Uterus (tissue), 4 donors: ENCODE results near the gene KCNN3. TPM values are rescaled to one million over a fixed set of nuclear protein-coding genes. Genes with fewer than 3 reads are reported as not detected.

ENCODE experiments used
- DNase-seq, 2 donors: peaks; one replicate each; pipeline ENCODE4 v3.0.0-alpha.2; 2019 to 2020
- H3K27ac ChIP-seq, 2 donors: fragments of 200-600 bp; sonication (generic); 1 replicate in 1 of 2; 2 replicates in 1 of 2; pipeline ENCODE4 v1.5.1; 2016 to 2018
- H3K27me3 ChIP-seq, 2 donors: fragments of 200-600 bp; sonication (generic); one replicate each; pipeline ENCODE4 v1.5.1; 2018 to 2019; ENCODE audit warnings: control low read depth in 1 of 2
- H3K36me3 ChIP-seq, 2 donors: fragments of 200-600 bp; sonication (generic); one replicate each; pipeline ENCODE4 v1.5.1; 2019; ENCODE audit warnings: control low read depth in 1 of 2
- H3K4me1 ChIP-seq, 2 donors: fragments of 200-600 bp; sonication (generic); one replicate each; pipeline ENCODE4 v1.5.1; 2018 to 2019; ENCODE audit warnings: control low read depth in 1 of 2
- H3K4me3 ChIP-seq, 2 donors: fragments of 200-600 bp; sonication (generic); 1 replicate in 1 of 2; 2 replicates in 1 of 2; pipeline ENCODE4 v1.5.1; 2018 to 2019; ENCODE audit warnings: mild to moderate bottlenecking in 1 of 2
- H3K9me3 ChIP-seq, 2 donors: fragments of 200-600 bp; sonication (generic); one replicate each; pipeline ENCODE4 v1.5.1; 2019; ENCODE audit warnings: control low read depth in 1 of 2
- CTCF ChIP-seq, 4 experiments: fragments of 200-600 bp in 2 of 4; fragments of 450-650 bp in 2 of 4; sonication (generic) in 2 of 4; IDR thresholded peaks; one replicate each; pipeline ENCODE4 v1.5.1; 2016 to 2019; ENCODE audit warnings: antibody characterized with exemption in 4 of 4, mild to moderate bottlenecking in 2 of 4, moderate library complexity in 1 of 4
- POLR2A ChIP-seq, 2 donors: fragments of 450-650 bp; IDR thresholded peaks; one replicate each; pipeline ENCODE4 v1.6.1; 2016; ENCODE audit warnings: antibody characterized with exemption in 2 of 2, mild to moderate bottlenecking in 1 of 2, moderate library complexity in 1 of 2
- intact Hi-C: fragments of 100-400 bp; cut with DNase I; formaldehyde crosslinking; loops from one replicate; pipeline ENCODE4 v1.15.1; 2023; ENCODE audit warnings: low total_unique reads
- total RNA-seq, 4 donors: library from RNA; depleted of rRNA in 3 of 4; stranded (reverse); fragments of >200 nt in 3 of 4; gene quantifications; one replicate each; pipeline versions ENCODE4 v1.1.0 to v1.2.4, GENCODE V29; 2014 to 2023
- donor health status: DM: yes; HTN: yes; CAD: no.

The KCNN3 gene
- total RNA-seq, 4 donors from 2014 or later, result 7.1 to 35.5 (median 12.1) TPM

GRCh38 chr1:154705544-154705943 lies 164.5 kb downstream of the KCNN3 start:
- H3K4me3 ChIP-seq, result no peak overlapping the region
- no peak for TF ChIP-seq CTCF (IDR thresholded peaks at IDR 0.05)
- no peak for TF ChIP-seq POLR2A (IDR thresholded peaks at IDR 0.05)
- no peak overlapping the region for H3K27ac ChIP-seq
- no peak for DNase-seq
- intact Hi-C loops, result no loop called here
- no peaks in the 10 kb centered on the region for H3K9me3 ChIP-seq
- H3K4me1 ChIP-seq, result no peaks in the 10 kb centered on the region
- no peaks in the 10 kb centered on the region for H3K36me3 ChIP-seq
- H3K27me3 ChIP-seq, result no peaks in the 10 kb centered on the region

GRCh38 chr1:154703170-154703569 lies 166.9 kb downstream of the KCNN3 start:
- Histone ChIP-seq H3K4me1 (no peaks in the 10 kb centered on the region), H3K27me3 (no peaks in the 10 kb centered on the region), H3K9me3 (no peaks in the 10 kb centered on the region), H3K27ac (no peak overlapping the region), H3K36me3 (no peaks in the 10 kb centered on the region), H3K4me3 (no peak overlapping the region)
- intact Hi-C loops, result no loop called here
- TF ChIP-seq CTCF (IDR thresholded peaks at IDR 0.05), result no peak
- no peak for TF ChIP-seq POLR2A (IDR thresholded peaks at IDR 0.05)
- DNase-seq, result no peak

GRCh38 chr1:154698320-154699096 lies 171.6 kb downstream of the KCNN3 start:
- intact Hi-C loops, result no loop called here
- H3K4me3 ChIP-seq, result no peak overlapping the region

GRCh38 chr1:154697710-154698109 lies 172.4 kb downstream of the KCNN3 start:
- intact Hi-C loops, result no loop called here
- Histone ChIP-seq H3K36me3 (no peaks in the 10 kb centered on the region), H3K4me1 (no peaks in the 10 kb centered on the region), H3K27me3 (no peaks in the 10 kb centered on the region), H3K9me3 (no peaks in the 10 kb centered on the region), H3K4me3 (no peak overlapping the region), H3K27ac (no peak overlapping the region)
- DNase-seq, result no peak
- TF ChIP-seq CTCF (IDR thresholded peaks at IDR 0.05) (no peak), POLR2A (IDR thresholded peaks at IDR 0.05) (no peak)

More at GRCh38 chr1:154698320-154699096, 171.6 kb downstream of the KCNN3 start:
- no peak for DNase-seq
- Histone ChIP-seq H3K27ac (no peak overlapping the region), H3K27me3 (no peaks in the 10 kb centered on the region), H3K9me3 (no peaks in the 10 kb centered on the region), H3K4me1 (no peaks in the 10 kb centered on the region), H3K36me3 (no peaks in the 10 kb centered on the region)
- TF ChIP-seq CTCF (IDR thresholded peaks at IDR 0.05), result no peak
- no peak for TF ChIP-seq POLR2A (IDR thresholded peaks at IDR 0.05)

- Histone ChIP-seq H3K9me3 (no peaks in the 10 kb centered on the region), H3K4me1 (no peaks in the 10 kb centered on the region), H3K4me3 (no peak overlapping the region), H3K27me3 (no peaks in the 10 kb centered on the region), H3K36me3 (no peaks in the 10 kb centered on the region), H3K27ac (no peak overlapping the region)
- no peak for DNase-seq
- TF ChIP-seq CTCF (IDR thresholded peaks at IDR 0.05) (no peak), POLR2A (IDR thresholded peaks at IDR 0.05) (no peak)
- intact Hi-C loops, result no loop called here
These were observed 173.6 kb downstream of the KCNN3 start for GRCh38 chr1:154696456-154696855.
